Measurements from ENCODE around the gene SLC4A4. TPM values are rescaled to one million over a fixed set of nuclear protein-coding genes. Genes with fewer than 3 reads are reported as not detected.

The SLC4A4 gene
- total RNA-seq, 1 donor from 2014 or later: 4.9 TPM

- no peak overlapping the region for H3K27ac Mint-ChIP-seq
- peaks cover 8% of the 10 kb centered on the region for H3K36me3 Mint-ChIP-seq
- DNase-seq (ENCODE audit: low spot score in 2 of 2, unreplicated experiment in 2 of 2): no peak
- peaks cover 19% of the 10 kb centered on the region for H3K9me3 Mint-ChIP-seq
- H3K4me1 Mint-ChIP-seq: peaks cover 6% of the 10 kb centered on the region
- no peaks in the 10 kb centered on the region for H3K27me3 Mint-ChIP-seq (ENCODE audit: low read depth)
- TF ChIP-seq CTCF (IDR thresholded peaks at IDR 0.05; ENCODE audit: unreplicated experiment): no peak
- H3K4me3 Mint-ChIP-seq: no peak overlapping the region
Measured at GRCh38 chr4:71486550-71487343, 147.9 kb downstream of the SLC4A4 start.

- Mint-ChIP-seq H3K27me3 (ENCODE audit: low read depth) (no peaks in the 10 kb centered on the region), H3K9me3 (peaks cover 19% of the 10 kb centered on the region), H3K4me3 (no peak overlapping the region), H3K4me1 (peaks cover 6% of the 10 kb centered on the region), H3K36me3 (peaks cover 8% of the 10 kb centered on the region), H3K27ac (no peak overlapping the region)
- TF ChIP-seq CTCF (IDR thresholded peaks at IDR 0.05; ENCODE audit: unreplicated experiment): no peak
- DNase-seq (ENCODE audit: low spot score in 2 of 2, unreplicated experiment in 2 of 2): no peak
Measured at GRCh38 chr4:71487344-71487920, 148.6 kb downstream of the SLC4A4 start.

GRCh38 chr4:71494539-71494938 is 155.7 kb downstream of the SLC4A4 start:
- Mint-ChIP-seq H3K27ac (no peak overlapping the region), H3K4me1 (peaks cover 24% of the 10 kb centered on the region), H3K27me3 (ENCODE audit: low read depth) (no peaks in the 10 kb centered on the region), H3K4me3 (no peak overlapping the region), H3K9me3 (no peaks in the 10 kb centered on the region), H3K36me3 (no peaks in the 10 kb centered on the region)
- TF ChIP-seq CTCF (IDR thresholded peaks at IDR 0.05; ENCODE audit: unreplicated experiment): no peak
- DNase-seq (ENCODE audit: low spot score in 2 of 2, unreplicated experiment in 2 of 2): no peak

GRCh38 chr4:71495454-71495853 is 156.6 kb downstream of the SLC4A4 start:
- Mint-ChIP-seq H3K27me3 (ENCODE audit: low read depth) (no peaks in the 10 kb centered on the region), H3K9me3 (no peaks in the 10 kb centered on the region), H3K36me3 (no peaks in the 10 kb centered on the region), H3K4me1 (peaks cover 24% of the 10 kb centered on the region), H3K27ac (no peak overlapping the region), H3K4me3 (no peak overlapping the region)
- no peak for DNase-seq (ENCODE audit: low spot score in 2 of 2, unreplicated experiment in 2 of 2)
- TF ChIP-seq CTCF (IDR thresholded peaks at IDR 0.05; ENCODE audit: unreplicated experiment): no peak

GRCh38 chr4:71497078-71497477 is 158.3 kb downstream of the SLC4A4 start:
- Mint-ChIP-seq H3K27ac (no peak overlapping the region), H3K4me1 (peaks cover 24% of the 10 kb centered on the region), H3K36me3 (no peaks in the 10 kb centered on the region), H3K9me3 (peaks cover 7% of the 10 kb centered on the region), H3K27me3 (ENCODE audit: low read depth) (no peaks in the 10 kb centered on the region), H3K4me3 (no peak overlapping the region)
- no peak for DNase-seq (ENCODE audit: low spot score in 2 of 2, unreplicated experiment in 2 of 2)
- TF ChIP-seq CTCF (IDR thresholded peaks at IDR 0.05; ENCODE audit: unreplicated experiment): no peak

Data from mesothelial cell of epicardium (in vitro differentiated cells).